GM21526 (cell line): ENCODE measurements around the gene WDR33.
"Not testable (repeated sequence)": the region's sequence is repeated elsewhere in the genome, so short reads cannot be mapped to it uniquely, and the experiment has no call there.

Experiments used
- ATAC-seq: cut with Tn5 transposase; IDR thresholded peaks from one replicate; pipeline ENCODE4 v1.9.1; 2021; ENCODE audit warnings: moderate library complexity; ENCODE audit not compliant: unreplicated experiment, low FRiP score

WDR33 gene

DNA sequence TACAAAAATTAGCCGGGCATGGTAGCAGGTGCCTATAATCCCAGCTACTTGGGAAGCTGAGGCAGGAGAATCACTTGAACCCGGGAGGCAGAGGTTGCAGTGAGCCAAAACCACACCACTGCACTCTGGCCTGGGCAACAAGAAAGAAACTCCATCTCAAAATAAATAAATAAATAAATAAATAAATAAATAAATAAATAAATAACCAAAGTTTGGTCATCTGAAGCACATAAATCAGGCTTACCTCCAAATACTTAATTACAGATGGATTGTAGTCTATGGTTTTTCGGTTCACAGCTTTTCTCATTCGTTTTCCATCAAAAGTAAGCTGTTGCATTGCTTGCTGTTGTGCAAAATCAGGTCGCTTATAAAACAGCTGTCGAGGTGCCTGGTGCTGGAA lies 40.4 kb downstream of the WDR33 start:
- ATAC-seq: not testable (repeated sequence)

DNA sequence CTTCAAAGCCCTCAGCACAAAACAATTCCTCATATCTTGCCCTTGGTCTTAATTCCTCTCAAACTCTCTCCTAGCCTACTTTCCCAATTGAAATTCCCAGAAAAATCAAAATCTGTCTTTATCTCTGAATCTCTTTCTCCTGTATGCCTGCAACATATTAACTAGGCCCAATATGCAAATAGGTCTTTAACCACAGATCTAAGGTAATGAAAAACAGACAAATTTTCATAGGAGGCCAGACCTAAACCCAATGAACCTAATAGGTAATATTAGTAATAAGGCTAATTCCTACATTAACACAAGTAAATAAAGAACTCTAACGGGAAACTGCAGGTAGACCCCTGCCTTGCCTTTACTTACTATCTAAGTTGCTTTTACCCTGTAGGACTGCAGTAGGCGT lies 41.4 kb downstream of the WDR33 start:
- ATAC-seq: no peak

DNA sequence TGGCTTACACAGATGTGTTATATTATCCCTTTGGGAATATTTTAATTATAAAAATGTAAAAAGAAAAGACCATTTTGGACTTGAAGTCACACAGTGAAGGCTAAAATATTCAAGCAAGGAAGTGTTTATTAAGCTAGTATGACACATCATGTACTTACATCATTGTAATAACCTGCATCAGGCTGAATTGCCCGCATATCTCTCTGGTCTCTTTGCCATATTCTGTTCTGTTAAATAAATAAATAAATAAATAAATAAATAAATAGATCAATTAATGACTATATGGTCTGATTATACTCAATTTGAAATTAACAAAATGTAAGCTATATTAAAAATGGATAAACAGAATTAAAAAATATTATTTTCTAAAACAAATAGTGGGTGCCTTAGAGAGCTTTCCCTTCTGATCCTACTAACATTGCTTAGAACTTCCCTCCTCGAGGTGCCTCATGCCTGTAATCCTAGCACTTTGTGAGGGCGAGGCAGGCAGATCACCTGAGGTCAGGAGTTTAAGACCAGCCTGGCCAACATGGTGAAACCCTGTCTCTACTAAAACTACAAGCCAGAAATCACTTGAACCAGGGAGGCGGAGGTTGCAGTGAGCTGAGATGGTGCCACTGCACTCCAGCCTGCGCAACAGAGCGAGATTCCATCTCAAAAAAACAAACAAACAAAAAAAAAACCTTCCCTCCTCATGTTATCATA lies 42.0 kb downstream of the WDR33 start:
- ATAC-seq: no peak

- ATAC-seq: no peak
These were observed 47.2 kb downstream of the WDR33 start for GRCh38 chr2:127763776-127764175.

DNA sequence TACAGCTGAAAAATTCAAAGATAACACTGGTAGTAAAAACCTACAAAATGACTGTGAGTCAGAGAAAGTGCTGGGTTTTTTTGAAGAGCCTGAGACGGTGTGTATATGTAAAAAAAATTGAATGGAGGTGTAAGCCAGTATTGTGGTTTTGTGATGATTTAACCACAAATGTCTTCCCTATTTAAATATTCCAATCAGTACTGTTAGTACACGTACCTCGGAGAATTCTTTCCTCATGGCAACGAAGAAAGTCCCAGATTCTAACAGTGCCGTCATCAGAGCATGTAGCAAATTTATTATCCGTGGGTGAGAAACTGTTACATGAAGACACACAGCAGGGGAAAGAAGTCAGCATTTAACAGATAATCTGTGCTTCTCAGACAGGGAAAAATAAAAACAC lies 48.1 kb downstream of the WDR33 start:
- no peak for ATAC-seq

GRCh38 chr2:127762441-127762840 lies 48.5 kb downstream of the WDR33 start:
- no peak for ATAC-seq

DNA sequence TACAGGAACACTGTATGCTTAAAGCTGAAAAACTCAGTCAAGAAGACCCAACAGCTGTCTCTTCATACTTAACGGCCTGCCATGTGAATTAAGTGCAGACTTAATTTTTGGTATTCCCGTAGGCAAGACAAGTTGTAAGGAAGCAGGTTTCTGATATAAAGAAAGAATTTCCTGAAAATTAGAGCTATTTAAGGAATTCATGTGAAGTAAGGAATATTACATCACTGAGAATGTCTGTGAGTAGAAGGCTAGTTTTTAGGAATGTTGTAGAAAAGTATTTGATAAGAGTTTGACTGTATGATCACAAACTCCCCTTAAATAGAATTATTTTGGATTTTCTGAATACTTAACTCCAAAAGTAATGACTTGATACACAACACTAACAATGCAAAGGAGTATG lies 51.0 kb downstream of the WDR33 start:
- no peak for ATAC-seq

DNA sequence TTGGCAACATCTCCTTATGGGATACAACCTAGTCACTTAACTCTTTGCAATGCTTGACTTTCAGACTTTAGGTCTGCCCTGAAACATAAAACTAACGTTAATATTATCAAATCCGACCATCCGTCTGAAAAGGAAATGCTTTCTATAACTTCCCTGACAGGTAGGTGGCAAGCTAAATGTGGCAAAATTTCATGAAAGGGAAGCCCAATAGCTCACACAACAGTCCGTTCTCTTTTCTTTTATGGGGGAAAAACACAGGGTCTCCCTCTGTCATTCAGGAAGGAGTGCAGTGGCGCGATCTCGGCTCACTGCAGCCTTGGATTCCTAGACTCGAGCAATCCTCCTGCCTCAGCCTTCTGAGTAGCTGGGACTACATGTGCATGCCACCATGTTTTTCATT lies 56.8 kb downstream of the WDR33 start:
- ATAC-seq: no peak

DNA sequence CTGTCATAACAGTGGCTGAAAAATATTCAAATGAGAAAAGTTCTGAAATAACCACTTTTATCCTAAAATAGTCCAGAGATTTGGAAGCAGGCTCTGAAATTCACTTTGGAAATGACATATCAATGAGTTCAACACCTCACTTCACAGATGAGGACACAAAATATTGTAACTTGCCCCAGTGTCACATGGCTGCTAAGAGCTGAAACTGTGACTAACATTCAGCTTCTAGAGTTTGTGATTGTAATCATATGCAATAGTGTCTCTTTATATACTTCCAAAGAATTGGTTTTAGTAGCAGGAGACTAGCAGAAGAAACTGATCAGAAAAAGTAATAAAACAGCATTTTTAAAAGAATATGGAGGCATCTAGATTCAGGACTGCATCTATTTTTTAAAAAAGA lies 57.6 kb downstream of the WDR33 start:
- no peak for ATAC-seq

- peak; percentile 95 for ATAC-seq
These were observed 61.4 kb downstream of the WDR33 start for GRCh38 chr2:127749537-127749936.

- no peak for ATAC-seq
These were observed 63.4 kb downstream of the WDR33 start for GRCh38 chr2:127747621-127748020.

GRCh38 chr2:127743477-127744026 lies 67.4 kb downstream of the WDR33 start:
- ATAC-seq: no peak

DNA sequence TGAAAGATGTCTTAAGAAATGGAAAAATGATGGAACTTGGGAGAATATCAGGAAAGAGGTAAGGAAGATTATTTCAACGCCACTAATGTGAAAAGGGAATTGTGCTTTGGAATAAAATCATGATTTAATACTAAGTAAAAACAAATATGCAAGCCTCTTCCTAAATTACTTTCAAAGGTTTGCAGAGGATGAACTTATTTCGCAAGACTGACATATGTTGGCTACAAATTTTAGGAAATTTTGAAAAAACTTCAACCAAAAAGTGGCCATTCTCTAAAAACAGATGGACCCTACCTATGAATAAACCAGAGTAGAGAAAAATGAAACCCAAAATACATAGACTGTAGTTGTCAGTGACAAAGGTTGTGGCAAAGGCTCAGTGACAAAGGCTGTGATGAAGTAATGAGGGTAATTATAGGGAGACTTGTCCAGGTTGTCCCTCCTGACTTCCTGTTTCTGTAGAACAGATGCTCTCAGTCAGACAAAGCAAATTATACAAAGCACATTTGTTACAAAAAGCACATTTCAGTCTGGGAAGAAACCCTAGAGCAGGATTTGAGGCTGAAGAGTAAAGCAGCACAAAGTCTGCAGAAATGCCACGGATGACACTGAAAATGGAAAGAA lies 70.2 kb downstream of the WDR33 start:
- ATAC-seq: no peak

DNA sequence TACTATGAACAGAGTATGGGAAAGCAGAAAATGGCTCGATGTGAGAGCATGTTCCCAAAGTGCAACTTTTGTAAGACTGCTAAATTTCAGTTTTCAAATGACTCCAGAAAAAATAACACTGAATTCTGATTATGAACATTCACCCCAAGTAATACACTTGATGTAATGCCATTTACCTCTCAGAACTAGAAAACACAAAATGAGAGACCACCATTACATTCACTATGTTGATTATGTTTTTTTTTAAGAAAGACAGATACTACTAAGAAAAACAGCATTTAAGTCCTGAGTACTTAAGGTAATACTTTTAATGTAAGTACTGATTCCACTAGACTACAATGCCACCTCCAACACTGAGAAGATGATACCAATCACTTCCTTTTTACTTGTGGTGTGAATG lies 71.2 kb downstream of the WDR33 start:
- ATAC-seq: no peak

DNA sequence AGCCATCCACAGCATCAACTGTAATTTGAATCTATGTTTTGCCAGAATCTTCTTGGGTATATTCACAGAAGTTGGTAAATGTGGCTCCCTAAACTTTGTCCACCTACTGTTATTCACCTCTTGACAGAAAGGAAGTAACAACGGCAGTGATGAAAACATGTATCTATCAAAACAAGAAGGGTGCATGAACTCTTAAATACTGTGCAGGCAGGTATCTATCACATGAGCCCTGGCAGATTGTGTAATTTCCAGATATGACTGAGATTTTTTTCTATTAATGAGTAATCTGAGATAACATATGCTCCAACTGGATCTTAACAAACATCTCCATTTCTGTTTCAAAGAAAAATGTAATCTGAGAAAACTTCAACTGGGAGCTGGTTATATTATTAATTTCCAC lies 73.1 kb downstream of the WDR33 start:
- ATAC-seq: no peak

- no peak for ATAC-seq
These were observed 75.2 kb downstream of the WDR33 start for GRCh38 chr2:127735537-127736399.

DNA sequence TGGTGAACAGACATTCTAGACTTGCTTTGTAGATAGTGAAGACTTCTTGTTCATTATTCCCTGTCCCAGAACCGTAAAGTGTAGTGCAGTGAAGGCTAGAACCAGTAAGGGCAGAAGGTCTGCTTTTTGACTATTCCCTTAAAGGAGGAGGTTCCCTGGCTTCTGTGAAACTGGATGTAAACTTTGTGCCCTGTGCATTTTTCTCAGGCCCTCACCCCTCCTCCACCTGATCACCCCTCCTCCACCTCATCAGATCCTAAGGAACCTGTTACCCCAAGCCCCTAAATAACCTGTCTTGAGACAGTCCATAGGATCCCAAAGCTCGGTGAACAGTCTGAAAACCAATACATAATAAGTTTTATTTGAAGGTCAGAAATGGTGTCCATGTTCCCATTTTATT lies 75.9 kb downstream of the WDR33 start:
- ATAC-seq: no peak

DNA sequence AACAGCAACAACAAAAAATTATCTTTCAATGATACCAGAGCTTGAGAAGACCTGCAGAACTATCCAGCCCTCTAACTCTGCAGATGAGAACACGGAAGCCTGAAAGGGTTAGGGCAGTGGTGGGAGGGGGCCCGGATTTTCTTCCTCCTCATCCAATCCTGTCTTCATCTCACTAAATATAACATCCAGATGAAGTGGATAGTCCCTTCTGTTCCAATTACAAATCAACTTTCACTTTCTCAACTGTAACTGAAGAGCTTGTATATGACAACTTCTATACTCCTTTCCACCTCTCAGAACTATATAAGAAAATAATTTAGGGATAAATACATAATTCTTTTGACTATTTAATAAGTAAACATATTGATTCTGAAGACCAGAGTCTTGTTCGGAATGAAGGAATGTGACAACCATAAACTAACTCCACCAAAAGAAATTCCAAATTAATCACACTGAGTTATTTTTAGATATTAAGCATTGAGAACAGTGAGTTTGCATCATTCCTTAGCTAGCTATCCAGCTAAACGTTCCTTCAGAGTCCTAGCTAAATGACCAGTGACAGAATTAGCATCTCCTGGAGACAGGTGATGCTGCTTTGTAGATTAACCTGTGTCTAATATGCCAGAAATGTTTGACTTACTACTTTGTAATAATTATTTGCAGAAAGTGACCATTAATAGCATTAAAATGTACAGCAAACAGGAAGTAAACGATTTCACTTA lies 77.0 kb downstream of the WDR33 start:
- no peak for ATAC-seq

DNA sequence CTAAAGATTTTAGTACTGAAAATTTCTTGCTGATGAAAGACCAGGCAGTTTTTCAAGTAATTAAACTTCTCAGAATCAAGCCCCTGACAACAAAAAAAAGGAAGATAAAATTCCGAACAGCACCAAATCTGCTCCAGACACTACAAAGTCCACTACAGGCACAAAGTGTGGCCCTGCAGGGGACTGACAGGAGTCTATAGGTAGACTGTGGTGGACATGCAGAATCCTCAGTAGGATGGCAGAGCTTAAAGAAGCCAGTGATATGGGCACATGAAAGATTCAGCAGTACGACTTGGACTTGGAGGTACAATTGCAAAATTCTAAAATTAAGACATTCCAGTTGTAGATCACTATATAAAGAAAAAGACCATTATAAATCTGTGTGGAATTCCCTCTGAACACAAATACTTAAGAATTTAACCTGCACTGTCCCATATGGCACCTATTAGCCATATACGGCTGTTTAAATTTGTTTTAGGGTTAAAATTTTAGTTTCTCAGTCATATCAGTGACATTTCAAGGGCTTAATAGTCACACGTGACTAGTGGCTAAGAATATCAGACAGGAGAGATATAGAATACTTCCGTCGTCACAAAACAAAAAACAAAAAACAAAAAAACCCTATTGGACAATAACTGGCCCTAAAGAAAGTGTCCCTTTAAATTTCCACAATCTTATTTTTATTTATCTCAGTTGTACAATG lies 77.7 kb downstream of the WDR33 start:
- no peak for ATAC-seq
